GM18505 (cell line): Measurements from ENCODE around the gene SLCO3A1.
A peak's percentile ranks its signal among the peaks of the same experiment; 100 is the strongest.

Source experiments
- ATAC-seq: cut with Tn5 transposase; IDR thresholded peaks from one replicate; pipeline ENCODE4 v1.9.1; 2021; ENCODE audit not compliant: unreplicated experiment
- POLR2A ChIP-seq: IDR thresholded peaks from 4 replicates; pipeline ENCODE4 v1.6.1; 2011; ENCODE audit warnings: borderline replicate concordance; ENCODE audit not compliant: insufficient read depth, insufficient read length; ENCODE audit errors: extremely low read depth

SLCO3A1 gene

GRCh38 chr15:92076541-92076940 lies 223.0 kb downstream of the SLCO3A1 start:
- ATAC-seq = no peak
- no peak for TF ChIP-seq POLR2A

DNA sequence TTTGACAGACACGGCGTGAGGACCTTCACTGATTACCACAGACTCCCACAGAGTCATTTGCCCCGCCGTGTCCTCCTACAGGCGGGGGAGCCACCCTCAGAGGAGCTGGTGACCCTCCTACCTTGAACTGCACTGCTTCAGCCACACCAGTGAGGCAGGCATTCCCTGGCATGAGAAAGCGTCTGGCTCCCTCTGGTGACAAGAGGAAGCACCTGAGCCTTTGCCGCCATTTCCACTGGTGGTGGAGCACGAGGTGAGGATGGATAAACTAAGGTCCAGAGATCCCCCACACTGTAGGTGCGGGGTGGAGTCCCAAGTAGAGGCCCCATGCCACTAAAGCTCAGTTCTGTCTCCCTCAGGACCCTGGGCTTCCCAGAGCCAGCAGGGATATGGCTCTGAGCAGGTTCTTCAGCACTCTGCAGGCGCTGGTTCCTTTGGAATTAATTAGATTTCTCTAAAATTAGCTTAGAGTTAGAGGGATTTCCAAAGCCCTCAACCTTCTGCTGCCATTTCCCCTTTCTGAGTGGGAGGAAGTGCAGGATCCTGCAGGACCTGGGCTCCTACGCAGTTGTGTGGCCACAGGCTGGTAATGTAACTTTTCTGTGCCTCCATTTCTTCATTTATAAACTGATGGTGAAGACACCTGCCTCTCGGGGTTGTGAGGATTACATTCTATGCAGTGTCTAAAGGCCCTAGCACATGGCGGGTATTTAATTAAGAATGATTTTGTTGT lies 224.0 kb downstream of the SLCO3A1 start:
- peak; percentile 54 for ATAC-seq
- no peak for TF ChIP-seq POLR2A

DNA sequence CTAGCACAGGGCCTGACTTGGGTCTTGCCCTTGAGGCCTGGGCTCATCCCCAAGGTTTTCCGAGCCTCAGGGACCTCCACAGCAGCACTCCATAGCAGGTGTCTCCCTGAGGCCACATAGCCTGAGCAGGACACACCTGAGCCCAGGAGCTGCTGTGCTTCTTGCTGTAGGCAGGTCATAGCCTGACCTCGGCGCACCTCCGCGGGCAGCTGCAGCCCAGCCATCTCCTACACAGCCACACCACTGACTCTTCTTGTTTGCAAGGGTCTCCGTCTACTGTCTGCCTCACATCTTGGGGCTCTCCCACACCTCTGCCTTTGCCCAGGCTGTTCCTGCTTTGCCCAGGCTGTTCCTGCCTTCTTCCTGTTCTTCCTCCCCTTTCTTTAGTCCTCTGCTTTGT lies 224.8 kb downstream of the SLCO3A1 start:
- no peak for TF ChIP-seq POLR2A
- ATAC-seq = no peak

DNA sequence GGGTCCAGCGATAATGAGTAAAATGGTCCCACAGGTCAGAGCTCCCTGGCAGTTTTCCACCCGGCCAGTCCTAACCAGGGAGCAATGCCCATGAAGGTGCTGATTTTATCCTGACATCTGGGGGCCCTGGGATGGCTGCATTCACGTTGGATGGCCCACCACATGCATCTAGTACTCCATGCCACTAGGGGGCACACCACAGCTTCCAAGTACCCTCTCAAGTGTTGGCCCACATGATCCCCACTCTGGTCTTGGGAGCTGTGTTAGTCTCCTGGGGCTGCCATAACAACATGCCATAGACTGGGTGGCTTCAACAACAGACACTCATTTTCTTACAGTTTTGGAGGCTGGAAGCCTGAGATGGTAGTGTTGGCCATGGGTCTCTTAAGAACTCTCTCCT lies 225.5 kb downstream of the SLCO3A1 start:
- ATAC-seq = no peak
- no peak for TF ChIP-seq POLR2A

DNA sequence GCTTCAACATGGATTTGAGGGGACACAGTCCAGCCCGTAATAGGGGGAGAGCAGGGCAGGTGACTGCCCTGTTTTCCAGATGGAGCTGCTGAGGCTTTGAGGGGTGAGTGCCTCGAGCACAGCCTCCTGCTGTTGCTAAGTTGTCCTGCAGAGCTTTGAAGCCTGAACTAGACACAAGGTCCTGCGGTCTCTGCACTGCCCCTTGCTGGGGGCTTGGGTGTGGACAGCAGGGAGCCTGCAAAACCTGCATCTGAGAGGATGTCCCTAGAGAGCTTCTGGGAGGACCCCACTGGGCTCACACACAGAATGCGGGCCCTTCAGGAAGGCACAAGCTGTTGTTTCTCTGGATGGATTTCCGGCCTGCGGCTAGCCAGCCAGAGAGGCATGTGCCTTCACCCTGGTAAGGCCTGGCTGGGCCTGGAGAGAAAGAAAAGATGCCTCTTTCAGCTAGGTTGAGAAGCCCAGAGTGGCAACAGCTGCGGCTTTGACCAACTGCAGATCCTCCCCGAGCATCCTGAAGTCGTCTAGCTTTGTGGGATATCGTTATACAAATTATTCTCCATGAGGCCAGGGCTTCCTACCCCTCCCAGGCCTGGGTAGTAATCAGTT lies 226.2 kb downstream of the SLCO3A1 start:
- no peak for TF ChIP-seq POLR2A
- ATAC-seq = no peak

GRCh38 chr15:92082006-92082843 lies 228.7 kb downstream of the SLCO3A1 start:
- no peak for TF ChIP-seq POLR2A
- ATAC-seq = peak; percentile 56

- TF ChIP-seq POLR2A = no peak
- no peak for ATAC-seq
Measured at GRCh38 chr15:92083190-92083589, 229.7 kb downstream of the SLCO3A1 start.

- no peak for ATAC-seq
- TF ChIP-seq POLR2A = no peak
Measured at GRCh38 chr15:92087211-92087610, 233.7 kb downstream of the SLCO3A1 start.

DNA sequence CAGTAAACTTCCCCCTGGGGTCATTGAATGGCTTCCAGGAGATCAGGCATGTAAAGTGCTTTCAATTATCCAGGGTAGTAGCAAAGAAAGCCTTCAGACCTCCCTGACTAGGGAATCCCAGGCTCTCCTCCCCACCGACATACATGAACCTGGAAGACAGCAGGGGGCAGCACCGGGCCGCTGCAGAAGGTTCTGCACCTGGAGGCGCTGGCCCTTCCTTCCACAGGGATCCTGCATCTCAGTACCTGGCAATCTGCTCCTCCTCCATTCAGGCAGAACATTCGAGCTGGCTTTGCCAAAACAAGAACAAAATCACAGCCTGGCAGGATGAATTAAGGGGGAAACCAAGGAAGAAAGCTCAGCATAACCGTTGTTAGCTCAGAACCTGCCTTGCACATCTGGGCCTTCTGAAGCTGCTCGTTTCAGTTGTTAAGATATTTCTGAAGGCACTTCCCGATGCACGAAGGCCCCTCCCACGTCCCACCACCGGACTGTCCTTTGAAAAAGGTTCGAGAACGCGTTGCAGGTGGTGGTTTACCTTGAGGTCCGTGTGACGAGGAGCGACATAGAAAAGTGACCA lies 237.7 kb downstream of the SLCO3A1 start:
- no peak for TF ChIP-seq POLR2A
- no peak for ATAC-seq

- no peak for ATAC-seq
- TF ChIP-seq POLR2A = no peak
Measured at GRCh38 chr15:92092289-92093105, 239.0 kb downstream of the SLCO3A1 start.

DNA sequence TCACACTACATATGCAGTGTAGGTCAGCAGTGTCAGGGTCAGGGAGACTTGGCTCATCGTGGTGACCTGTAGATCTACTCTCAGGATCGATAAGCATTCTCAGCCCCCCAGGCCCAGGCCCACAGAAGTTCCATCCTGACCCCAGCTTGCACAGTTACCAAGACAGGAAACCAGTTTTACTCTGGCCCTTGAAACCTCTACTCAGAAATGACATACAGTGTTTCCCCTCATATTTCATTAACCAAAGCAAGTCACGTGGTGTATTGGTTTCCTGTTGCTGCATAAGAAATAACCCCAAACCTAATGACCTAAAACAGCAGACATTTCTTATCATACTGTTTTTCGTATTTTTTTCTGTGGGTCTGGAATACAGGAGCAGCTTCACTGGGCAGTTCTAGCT lies 242.2 kb downstream of the SLCO3A1 start:
- TF ChIP-seq POLR2A = no peak
- peak; percentile 61 for ATAC-seq

- ATAC-seq = peak; percentile 64
- TF ChIP-seq POLR2A = no peak
Measured at GRCh38 chr15:92097474-92098178, 244.1 kb downstream of the SLCO3A1 start.
